ENCODE results near the gene ARMS2. TPM values are rescaled to one million over a fixed set of nuclear protein-coding genes. Genes with fewer than 3 reads are reported as not detected.

Gene ARMS2
- total RNA-seq, 1 donor, result not detected

DNA sequence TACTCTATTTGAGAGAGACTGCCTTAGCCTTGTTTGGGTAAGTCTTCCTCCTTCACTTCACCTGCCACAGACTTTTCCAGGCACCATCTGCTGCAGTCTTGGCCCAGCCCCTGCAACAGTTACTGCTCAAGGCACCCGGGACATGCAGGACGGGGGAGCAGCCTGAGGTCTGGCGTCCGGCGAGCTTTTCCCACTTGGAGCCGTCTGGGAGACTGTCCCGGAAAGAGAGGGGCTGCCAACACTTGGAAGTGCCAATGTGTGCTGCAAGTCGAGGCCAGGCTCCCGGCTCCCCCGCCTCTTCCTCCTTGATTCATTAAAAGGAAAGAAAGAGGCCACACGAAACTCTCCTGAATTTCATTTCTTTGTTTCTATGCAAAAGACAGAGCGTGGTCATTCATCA, 20.6 kb downstream of the ARMS2 start:
- H3K4me3 ChIP-seq (ENCODE audit: low read depth, low read length), result peak overlapping the region; percentile 10
- TF ChIP-seq, protein P1, sequence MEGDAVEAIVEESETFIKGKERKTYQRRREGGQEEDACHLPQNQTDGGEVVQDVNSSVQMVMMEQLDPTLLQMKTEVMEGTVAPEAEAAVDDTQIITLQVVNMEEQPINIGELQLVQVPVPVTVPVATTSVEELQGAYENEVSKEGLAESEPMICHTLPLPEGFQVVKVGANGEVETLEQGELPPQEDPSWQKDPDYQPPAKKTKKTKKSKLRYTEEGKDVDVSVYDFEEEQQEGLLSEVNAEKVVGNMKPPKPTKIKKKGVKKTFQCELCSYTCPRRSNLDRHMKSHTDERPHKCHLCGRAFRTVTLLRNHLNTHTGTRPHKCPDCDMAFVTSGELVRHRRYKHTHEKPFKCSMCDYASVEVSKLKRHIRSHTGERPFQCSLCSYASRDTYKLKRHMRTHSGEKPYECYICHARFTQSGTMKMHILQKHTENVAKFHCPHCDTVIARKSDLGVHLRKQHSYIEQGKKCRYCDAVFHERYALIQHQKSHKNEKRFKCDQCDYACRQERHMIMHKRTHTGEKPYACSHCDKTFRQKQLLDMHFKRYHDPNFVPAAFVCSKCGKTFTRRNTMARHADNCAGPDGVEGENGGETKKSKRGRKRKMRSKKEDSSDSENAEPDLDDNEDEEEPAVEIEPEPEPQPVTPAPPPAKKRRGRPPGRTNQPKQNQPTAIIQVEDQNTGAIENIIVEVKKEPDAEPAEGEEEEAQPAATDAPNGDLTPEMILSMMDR (IDR thresholded peaks at IDR 0.05; ENCODE audit: insufficient read depth, low read length), result no peak
- DNase-seq (ENCODE audit: low read depth), result peak; percentile 61

DNA sequence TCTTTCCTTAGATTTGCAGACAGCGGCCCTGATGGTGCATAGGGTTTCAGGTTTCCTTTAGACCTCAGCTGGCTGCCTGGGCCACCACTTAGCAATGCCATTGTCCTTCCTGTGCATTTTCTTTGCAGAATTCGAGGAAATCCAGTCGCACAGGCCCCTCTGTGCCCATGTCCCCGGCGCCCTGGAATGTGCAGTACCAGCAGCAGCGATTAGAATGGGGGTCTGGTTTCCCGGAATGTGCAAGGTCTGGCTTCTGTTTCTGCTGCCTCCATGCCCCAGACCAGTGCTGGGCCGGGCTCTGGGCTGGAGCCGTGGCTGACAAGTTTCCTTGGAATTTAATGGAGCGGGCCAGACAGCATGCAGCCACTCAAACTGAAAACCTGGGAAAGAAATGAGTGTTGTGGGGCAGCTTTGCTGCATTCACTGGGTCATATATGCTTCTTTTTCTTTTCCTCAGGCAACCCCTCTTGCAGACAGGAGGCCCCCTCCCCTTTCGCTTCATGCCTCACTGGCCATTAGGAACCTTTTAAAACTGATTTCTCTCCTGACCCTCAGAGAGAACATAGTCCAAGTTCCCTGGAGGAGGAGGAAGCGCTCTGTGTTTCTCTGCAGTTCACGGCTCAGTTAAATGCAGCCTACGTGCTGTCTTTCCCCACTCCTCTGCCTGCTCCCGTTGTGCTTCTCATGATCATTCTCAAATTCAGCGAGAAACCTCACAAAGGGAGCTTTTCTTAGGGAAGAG, 21.3 kb downstream of the ARMS2 start:
- peak; percentile 40 for DNase-seq (ENCODE audit: low read depth)
- TF ChIP-seq, protein P1 (IDR thresholded peaks at IDR 0.05; ENCODE audit: insufficient read depth, low read length), result no peak
- no peak overlapping the region for H3K4me3 ChIP-seq (ENCODE audit: low read depth, low read length)

DNA sequence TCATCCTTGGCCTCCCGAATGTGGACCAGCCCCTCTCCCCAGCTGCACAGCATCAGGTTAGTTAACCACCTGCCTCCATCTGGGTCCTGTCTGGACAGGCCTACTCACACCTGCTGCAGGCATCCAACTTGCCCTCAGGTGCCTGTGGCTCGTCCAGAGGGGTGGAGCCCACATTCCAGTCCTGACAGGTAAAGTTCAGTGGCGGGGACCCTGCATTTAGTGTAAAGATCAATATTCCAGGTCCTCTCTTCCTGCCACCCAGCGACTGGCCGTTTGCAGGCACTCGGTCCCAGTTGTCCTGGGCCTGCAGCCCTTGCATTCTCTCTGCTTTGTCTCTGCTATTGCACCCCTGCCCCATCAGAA, 21.9 kb downstream of the ARMS2 start:
- TF ChIP-seq, protein P1 (IDR thresholded peaks at IDR 0.05; ENCODE audit: insufficient read depth, low read length), result no peak
- DNase-seq (ENCODE audit: low read depth), result no peak

DNA sequence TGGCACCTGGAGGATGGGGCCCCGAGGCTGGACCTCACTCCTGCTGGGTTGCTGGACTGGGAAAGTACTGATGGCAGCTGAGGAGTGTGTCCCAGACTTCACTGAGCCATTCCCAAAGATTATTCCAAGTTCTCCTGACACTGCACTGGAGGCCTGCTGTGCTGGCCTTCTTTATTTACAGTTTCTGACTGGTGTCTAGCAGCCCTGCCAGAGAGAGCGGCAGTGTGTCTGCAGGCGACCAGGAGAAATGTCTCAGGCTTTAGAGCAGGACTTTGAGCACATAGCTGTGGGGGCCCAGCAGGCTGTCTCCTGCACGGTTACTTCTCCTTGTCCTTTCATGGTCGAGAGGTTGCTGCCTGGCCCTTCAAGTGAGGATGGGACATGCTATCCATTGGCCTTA, 23.0 kb downstream of the ARMS2 start:
- DNase-seq (ENCODE audit: low read depth), result no peak
- TF ChIP-seq, protein P1 (IDR thresholded peaks at IDR 0.05; ENCODE audit: insufficient read depth, low read length), result no peak
- no peak overlapping the region for H3K4me3 ChIP-seq (ENCODE audit: low read depth, low read length)

More for the DNA sequence above, 21.9 kb downstream of the ARMS2 start:
- H3K4me3 ChIP-seq (ENCODE audit: low read depth, low read length), result no peak overlapping the region

DNA sequence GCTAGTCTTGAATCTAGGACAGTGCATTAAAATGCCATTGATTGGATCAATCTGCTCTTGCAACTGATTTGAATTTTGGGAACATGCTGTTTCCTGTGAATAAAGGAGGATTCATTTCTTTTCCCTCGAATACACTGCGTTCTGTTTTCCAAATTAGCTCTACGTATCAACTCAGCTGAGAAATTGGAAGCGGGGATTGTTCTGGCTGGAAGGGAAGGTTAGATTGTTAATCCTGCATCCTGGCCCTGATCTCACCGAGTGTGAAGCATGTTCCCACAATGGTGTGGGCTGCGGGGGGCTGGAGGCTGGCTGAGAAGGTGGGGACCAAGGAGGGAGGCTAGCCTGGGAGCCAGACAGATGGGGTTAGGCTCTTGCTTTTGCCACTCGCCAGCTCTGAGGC, 24.5 kb downstream of the ARMS2 start:
- DNase-seq (ENCODE audit: low read depth), result no peak
- TF ChIP-seq, protein P1 (IDR thresholded peaks at IDR 0.05; ENCODE audit: insufficient read depth, low read length), result no peak
- H3K4me3 ChIP-seq (ENCODE audit: low read depth, low read length), result no peak overlapping the region

DNA sequence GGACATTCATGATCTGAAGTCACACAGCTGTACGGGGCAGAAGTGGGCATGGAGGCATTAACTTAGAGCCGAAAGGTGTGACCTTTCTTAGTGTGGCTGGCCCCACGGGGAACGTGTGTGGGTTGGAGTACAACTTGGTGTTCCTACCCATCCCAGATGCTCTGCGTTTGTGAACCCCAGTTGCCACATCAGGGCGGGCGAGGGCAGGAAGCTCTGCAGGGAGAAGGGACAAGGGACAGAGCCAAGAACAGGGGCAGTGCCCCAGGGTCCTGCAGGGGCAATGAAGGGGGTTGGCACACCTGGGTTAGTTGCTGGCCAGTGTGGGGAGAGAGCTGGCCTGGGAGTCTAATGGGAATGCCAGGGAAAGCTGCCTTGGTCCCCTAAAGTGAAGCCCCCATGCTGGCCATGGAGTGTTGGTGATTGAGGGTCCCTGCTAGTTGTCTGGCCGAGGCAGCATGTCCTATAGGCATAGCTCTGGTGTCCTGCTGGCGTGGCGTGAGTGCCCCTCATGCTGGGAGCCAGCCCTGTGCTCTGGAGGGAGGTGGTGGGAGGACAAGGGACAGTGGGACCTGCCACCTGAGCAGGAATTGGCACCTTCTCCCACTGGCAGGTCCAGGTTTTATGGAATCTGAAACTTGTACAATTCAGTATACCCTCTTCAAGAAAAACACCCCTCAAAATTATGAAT, 25.8 kb downstream of the ARMS2 start:
- H3K4me3 ChIP-seq (ENCODE audit: low read depth, low read length), result no peak overlapping the region
- TF ChIP-seq, protein P1 (IDR thresholded peaks at IDR 0.05; ENCODE audit: insufficient read depth, low read length), result no peak
- DNase-seq (ENCODE audit: low read depth), result no peak
